Stimulated activated CD4-positive, alpha-beta T cell treated with anti-CD3 and anti-CD28 coated beads, Interleukin-1b, Interleukin-23, amount 100 ng/mL, for 48 hours (primary cell): Measurements from ENCODE around the gene ZMYM4.

Experiments
- DNase-seq: peaks from one replicate; pipeline ENCODE4 v3.0.0-alpha.2; 2020

The ZMYM4 gene

DNA sequence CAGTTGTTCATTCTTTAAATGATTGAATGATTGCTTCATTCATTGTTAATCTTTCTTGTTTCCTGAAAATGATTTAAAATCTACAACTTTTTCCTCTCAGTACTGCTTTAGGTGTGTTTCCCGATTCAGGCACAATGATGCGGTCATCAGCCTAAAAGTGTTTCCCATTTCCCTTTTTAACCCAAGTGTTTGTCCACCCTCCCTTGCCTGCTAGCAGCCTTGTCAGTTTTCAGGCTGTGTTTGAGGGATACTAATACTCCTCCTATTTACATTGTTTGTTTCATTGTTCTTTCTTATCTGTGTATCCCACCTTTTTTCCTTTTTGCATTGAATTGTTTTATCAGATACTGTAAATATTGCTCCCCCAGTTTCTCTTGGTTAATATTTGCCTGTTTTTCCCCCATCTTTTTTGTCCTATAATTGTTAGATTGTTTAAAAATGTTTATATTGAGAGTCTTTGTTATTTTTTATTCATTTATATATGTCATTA is 157.6 kb downstream of the ZMYM4 start:
- DNase-seq, result no peak

DNA sequence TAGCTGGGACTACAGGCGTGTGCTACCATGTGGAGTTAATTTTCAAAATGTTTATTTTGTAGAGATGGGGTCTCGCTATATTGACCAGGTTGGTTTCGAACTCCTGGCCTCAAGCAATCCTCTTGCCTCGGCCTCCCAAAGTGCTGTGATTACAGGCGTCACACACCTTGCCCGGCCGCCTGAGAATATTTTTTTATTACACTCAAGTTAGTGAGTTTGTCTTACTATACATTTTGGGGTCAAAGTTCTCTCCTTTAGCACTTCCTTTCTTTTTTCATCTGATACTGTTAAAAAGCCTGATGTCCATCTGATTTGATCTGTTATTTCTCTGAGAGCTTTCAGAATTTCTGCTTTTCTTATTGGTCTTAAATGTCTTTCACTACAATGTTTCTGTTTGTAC is 159.9 kb downstream of the ZMYM4 start:
- no peak for DNase-seq

DNA sequence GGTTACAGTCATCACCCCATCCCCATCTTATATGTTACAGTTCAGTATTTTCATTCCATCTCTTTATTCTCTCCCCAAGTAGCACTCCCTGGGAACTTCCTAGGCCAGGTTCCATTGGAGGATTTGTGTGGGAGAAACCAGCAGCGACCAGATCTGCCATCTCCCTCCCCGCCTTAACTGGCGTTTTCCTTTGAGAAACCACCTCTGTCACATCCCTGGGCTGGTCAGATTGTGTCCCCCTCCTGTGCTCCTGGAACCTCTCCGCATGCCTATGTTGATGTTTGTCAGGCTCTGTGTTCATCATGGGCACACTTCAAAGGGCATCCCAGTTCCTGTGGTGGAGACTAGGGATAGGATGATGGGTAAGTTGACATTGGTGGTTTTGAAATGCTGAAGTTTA is 162.3 kb downstream of the ZMYM4 start:
- no peak for DNase-seq

DNA sequence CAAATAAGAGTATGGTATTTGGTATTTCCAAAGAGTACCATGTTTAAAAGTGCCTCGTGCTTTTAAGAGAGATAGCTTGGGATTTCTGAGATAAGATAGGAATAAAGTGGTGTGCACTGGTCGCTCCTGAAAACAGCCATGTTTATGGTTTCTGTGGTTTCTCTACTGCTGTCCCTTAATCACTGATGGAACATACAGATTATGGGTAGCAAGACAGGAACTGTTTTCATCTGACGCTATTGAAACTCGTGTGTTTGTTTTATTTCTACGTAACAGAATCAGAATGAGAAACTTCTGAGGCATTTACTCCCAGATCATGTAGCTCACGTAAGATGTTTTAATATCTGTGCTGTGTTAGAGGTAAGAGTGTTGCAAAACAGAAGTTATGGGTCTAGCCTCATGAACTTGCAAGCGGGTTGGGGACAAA is 162.7 kb downstream of the ZMYM4 start:
- no peak for DNase-seq

DNA sequence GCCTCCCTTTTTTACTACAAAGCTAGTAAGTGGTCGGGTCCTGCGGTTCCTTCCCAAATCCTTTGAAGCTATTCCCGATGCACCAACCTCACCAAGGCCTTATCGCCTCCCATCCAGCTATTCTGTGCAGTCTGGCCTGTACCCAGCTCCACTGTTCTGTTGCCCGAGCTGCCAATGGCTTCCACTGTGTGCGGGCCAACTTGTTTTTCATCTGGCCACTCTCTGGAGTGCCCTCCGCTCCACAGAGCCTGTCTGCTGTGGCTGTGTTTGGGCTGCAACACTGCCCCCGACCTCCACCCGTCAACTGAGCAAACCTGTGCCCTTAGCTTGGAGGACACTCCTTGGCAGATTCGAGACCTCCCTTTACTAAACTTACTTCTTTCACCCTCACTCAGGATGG is 163.7 kb downstream of the ZMYM4 start:
- no peak for DNase-seq

DNA sequence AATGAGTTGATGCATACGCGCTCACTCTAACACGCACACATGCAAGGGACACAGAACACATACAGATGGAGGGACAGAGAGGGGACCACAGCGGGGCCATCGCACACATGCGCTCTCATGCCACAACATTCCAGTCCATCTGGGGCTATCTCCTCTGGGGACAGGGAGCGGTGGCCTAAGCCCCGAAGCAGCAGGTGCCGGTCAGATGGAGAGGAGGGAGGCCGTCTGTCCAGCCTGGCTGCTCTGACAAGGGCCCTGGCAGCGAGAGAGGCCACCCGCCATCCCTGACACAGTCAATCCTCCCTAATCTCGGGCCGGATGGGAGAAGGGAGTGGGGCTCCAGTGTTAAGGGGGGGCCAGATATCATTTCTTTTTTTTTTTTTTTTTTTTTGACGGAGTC is 165.2 kb downstream of the ZMYM4 start:
- no peak for DNase-seq

DNA sequence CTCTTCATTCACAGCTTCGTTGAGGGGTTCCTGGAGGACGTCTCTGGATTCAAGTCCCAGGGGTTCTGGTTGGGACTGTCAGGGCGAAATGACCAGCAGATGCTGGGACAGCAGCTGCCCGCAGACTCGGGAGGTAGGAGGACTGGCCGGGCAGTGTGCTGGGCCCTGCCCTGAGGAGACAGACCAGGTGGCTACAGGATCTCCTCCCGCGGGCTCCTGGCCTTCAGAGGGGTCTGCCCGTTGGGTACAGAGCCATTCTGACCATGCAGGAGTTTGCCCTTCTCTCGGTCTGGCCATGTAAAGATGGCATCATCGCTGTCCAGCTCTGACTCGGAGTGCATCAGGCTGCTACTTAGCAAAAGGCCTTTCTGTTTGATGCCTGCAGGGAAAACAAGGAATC is 166.2 kb downstream of the ZMYM4 start:
- no peak for DNase-seq

DNA sequence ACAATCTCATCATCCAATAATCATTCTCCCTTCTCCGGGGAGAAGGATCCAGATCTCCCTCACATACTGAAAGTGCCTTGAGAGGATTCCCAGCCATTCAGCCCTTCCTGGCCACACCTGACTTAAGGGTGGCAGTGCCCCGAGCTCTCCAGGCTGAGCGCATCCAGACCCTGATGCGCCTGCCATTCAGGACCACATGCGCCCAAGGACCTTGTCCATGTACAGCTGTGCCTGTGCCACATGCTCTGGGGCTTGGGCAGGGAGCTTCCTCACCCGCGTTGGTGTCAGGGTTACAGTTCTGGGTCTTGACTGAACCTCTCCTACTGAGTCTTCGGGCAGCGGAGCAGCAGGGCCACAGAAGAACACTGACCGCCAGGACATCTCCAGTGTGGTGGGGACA is 167.6 kb downstream of the ZMYM4 start:
- DNase-seq, result no peak

DNA sequence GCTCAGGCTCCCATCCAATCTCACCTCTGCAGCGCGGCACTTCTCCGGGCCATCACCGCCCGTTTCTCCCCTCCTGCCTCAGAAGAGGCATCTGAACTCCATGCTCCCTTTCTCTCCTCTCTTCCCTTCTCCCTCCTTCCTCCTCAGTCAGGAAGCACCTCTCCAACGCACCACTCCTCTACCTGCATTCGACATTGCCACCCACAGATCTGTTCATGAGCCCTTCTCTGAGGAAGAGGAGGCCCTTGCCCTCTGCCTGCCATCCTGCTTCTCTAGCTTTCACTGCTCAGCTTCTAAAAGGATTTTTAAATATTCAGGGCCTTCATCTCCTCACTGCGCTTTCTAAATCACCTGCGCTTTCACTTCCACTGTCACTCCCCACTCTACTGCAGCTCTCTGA is 168.7 kb downstream of the ZMYM4 start:
- DNase-seq, result no peak

DNA sequence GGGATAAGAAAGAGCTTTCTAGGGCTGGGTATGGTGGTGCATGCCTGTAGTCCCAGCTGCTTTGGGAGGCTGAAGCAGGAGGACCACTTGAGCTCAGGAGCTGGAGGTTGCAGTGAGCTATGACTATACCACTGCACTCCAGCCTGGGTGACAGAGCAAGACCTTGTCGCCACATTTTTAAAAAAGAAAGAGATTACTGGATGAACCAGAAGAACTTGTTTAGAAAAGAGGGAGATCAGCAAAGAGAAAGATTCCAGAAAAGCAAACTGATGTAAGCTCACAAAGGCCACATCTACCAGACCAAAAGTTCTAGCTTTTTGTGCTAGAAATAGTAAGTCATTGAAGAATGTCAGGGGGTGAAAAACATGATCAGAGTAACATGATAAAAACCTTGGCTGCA is 171.1 kb downstream of the ZMYM4 start:
- DNase-seq, result no peak

DNA sequence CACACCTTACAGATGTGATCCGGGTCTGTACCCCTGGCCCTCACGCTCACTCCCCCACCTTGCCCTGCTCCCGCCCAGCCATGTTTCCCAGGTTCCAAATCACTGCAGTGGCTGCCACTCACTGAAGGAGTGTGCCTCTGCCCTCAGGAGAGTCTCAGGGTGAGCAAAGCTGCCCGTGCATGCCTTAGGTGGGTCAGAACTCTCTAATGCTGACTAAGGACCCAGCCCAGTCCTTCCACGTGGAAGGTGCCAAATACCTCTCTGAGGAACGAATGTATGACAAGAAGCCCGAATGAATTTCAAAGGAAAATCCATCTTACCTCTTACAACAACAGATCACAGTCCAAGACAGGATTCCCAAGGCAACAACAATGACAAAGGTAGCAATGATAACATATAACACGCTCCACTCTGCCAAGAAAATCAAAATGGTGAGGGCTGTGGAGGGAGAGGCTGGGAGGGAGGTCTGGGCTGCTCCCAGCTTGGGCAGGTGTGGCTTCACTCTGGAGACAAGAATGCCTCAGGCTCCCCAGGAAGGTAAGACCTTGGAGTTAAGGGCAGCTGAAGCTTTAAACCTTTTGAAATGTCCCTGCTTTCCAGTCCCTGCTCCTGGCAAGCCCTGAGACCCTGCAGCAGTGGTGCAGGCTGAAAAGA is 173.5 kb downstream of the ZMYM4 start:
- no peak for DNase-seq

DNA sequence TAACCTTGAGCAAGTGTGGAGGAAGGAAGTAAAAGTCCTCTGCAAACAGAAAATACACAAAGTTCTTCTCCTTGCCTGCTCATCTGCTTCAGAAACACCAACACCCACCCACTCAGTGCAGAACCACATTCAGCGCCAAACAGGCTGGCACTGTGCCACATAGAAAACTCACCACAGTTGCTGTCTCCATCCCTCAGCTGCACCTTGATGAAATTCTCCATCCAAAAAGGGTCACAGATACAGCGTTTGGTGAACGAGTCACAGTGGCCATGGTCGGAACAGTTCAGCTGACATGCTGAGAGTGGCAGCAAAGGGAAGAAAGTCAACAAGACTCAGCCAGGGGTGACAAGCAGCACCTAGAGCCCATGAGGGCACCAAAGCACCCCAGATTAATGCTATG is 174.2 kb downstream of the ZMYM4 start:
- DNase-seq, result peak; percentile 45

DNA sequence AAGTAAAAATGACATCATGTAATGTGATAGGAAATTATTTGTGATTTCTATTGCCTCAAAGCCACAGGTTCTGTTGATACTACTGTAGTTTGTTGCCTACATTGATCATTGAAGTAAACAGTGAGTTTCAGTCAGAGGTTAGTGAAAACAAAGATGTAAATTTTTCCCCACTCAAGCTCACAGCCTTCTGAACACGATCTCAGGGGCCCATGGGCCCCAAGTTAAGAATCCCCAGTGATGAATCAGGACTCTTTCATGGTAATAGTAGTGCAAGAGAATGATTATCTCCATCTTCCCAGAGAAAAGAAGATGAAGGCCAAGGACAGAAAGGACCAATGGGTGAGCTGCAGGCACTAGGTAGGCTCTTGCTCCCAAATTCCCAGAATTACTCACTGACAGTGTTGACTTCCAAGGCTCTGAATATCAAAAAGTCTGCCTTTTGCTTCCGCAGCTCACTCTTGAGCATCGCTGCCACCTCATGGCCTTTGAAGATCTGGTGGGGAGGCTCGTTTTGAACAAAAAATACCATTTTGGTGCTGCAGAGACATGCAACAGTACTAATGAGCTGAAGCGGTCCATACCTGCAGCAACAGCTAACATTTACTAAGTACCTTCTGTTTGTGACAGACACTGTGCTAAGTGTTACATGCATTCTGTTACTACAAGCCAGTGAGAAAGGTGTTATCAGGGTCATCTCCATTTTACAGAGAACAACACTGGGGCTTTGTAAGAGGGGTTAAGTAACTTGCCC is 175.4 kb downstream of the ZMYM4 start:
- DNase-seq, result no peak

DNA sequence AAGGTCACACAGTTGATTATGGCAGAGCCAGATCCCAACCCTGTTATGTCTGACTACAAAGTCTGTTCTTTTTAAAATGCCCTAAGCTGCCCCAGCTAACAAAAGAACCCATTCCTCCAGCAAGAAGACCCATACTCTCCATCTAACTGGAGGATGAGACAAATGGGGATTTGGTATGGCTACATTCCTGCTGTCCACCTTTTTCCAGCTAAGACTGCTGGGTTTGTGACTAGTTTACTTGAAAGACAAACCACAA is 175.9 kb downstream of the ZMYM4 start:
- no peak for DNase-seq

DNA sequence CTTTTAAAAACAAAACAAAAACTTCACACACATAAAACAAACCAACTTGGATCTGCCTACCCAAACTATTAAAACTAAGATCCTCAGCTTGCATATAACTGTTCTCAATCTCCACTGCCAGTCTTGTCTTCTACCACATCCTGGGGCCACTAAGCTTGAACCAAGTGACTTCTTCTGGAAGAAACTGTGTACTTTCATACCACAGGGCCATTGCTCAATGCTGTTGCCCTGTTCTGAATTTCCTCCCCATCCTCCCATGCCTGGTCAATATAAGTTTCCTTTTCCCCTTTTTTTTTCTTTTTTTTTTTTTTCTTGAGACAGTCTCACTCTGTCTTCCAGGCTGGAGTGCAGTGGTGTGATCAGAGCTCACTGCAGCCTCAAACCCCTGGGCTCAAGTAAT is 178.8 kb downstream of the ZMYM4 start:
- no peak for DNase-seq

DNA sequence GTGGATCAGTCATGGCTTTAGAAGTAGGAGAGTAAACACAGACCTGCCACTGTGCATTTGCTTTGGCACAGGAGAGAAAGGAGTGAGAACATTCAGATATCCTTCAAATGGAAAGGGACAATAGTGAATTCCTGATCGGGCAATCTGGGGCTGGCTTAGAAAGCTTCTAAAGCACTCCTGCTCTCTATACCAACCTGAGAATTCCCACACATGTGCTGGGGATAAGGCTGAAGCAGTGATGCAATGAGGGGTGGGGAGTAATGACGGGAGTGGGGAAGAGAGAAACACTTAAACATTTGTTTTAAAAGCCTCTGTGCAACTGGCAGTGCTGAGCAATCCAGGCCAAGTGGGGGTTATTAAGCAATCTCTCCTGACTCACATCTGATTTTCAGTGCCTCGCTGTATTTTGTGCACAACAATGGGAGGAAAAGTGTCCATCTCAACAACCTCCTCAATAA is 179.9 kb downstream of the ZMYM4 start:
- DNase-seq, result no peak

DNA sequence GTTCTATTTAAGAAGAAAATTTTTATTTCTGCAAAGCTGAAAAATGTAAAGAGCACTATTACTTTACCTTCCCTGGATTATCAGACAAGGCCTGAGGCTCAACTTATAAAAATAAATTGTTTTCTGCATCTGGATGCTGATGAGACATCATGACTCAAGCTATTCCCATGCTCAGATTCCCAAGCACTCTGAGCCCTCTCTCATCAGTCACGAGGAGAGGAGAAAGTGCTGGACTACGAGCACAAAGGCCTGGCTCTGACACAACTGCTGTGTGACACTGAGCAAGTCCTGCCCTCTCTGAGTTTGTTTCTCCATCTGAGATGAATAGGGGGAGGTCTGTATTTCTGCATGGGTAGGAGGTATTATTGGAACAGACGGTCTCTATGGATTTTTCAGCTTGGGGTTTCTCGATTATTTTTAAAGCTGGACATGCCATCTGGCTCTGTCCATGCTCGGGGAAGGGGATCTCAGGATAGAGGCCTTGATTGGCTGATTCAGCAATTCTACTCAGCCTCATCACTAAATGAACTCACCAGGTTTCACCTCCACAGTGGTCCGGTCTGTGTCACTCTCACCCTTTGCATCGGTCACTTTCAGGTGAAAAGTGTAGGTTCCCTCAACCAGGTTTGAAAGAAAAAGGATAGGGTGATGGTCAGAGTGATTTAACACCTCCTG is 181.0 kb downstream of the ZMYM4 start:
- DNase-seq, result no peak

DNA sequence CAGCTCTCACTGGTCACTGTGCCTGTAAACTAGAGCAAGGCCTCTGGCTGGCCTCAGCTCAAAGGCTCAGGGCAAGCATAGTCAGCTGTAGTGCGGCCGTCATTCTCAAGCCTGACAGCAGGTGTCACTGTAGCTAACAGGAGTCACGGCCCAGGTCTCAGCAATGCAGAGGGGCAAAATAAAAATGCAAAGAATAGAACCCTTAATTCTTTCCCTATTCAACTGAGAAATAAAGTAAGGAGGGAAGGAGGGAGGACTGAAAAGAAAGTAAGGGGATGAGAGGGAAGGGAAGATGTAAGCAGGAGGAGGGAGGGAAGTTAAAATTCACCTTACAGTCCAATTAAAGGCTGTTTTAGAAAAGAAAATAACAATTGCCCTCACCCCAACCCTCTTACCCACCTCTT is 182.6 kb downstream of the ZMYM4 start:
- peak; percentile 74 for DNase-seq

DNA sequence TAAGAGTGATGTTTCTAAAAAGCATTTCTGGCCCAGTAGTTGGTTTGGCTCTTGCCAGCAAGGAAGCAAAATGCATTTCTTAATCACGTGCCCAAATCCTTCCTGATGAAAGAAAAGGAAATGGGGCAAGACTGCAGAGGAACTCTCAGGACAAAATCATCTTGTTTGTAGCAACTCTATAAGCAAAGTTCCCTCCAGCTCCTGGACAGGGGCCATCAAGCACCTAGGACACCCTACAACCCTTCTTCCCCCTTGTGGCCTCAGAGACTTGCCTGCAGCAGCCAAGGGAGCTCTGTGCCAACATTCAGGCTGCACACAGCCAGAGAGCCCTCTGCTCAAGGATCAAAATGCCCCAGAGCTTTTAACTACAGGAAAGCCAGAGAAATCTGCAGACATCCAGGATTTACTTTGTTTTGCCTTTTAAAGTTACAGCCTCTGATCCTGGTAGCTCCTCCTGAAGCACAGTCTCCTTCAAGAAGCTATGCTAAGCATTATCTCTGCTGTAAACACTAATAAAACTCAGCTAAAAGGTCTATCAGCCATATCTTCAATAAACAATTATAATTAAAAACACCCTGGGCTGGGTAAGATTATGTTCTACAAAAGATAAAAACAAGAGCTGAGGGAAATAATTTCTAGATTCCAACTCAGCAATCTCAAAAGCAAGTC is 183.7 kb downstream of the ZMYM4 start:
- no peak for DNase-seq

DNA sequence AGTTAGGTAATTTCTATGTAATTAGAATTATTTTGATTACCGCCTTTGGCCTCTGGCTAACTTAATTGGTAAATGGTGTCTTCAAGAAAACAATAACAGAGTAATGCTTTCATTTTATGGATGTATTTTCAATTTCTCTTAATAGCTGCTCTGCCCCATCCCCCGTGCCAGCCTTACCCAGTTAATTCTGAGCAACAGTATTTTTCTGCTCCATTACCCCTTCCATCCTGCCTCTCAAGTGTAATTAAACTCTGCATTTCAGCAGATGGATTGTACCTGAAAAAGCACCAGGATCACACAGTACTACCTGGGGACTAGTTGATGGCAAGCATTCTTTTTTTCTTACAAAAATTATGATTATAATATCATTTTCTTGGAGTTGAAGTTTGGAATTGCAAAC is 184.5 kb downstream of the ZMYM4 start:
- DNase-seq, result no peak

DNA sequence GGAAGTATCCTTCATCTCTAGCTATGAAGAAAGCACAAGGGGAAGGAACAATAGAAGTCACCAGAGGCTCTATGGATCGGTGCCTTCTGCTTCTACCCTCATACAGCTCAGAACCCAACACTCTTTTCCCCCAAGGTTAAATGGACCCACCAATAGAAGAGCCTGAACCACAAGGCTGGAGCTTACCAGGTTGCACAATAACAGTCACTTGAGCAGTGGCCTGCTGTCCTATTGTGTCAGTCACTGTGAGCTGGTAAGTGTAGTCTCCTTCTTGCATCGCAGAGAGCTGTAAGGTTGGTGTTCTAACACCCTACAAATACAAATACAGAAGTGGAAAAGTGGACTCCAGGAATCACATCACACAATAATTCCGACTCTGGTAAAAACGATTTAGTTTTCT is 185.7 kb downstream of the ZMYM4 start:
- no peak for DNase-seq

DNA sequence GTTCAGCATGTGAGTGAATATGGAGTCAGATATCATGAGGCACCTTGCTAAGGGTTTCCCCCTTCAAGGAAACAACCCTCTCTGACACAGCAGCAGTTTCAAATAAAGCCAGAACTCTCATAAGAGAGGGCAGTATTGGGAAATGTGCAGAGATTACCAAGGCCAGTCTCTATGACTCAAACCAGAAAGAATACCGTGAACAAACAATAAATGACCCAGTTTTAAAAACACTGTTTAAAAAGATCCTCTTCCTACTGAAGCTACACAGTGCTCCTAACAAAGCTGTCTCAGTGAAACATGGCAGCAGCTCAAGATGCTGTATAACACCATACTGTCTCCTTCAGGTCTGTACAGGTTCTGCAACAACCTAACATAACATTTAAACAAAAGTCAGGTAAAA is 186.1 kb downstream of the ZMYM4 start:
- no peak for DNase-seq

DNA sequence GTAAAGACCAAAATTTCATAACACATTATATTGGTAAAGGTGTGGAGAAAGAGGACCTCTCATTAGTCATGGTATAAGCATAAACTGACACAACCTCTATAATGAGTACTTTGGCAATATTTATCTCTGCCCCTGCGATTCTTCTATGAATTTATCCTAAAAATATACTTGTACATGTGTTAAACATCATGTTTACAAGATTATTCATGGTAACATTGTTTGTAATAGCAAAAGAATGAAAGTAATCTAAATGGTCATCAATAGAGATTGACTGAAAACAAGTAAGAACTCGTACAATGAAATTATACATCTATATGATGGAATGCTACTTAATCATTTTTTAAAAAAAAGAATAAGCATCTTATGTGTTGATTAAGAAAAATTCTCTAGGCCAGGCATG is 192.3 kb downstream of the ZMYM4 start:
- DNase-seq, result no peak
